CD4-positive, alpha-beta T cell (primary cell): ENCODE results near the gene ELMOD3. TPM values are rescaled to one million over a fixed set of nuclear protein-coding genes. Genes with fewer than 3 reads are reported as not detected.

Experiments
- ATAC-seq: fragments of 200-7000 bp; cut with Tn5 transposase; one replicate; pipeline ENCODE4 v1.10.0; 2022; ENCODE audit warnings: mild to moderate bottlenecking; ENCODE audit not compliant: poor library complexity
- CTCF ChIA-PET: fragments of 350-600 bp; sonication (Branson Sonifier 250); formaldehyde crosslinking; loops from one replicate; lab custom pipeline; 2021; ENCODE audit warnings: antibody characterized with exemption, inconsistent platforms; lab: Charles Lee
- POLR2A ChIA-PET: fragments of 350-600 bp; sonication (Branson Sonifier 250); formaldehyde crosslinking; loops from one replicate; lab custom pipeline; 2021; ENCODE audit warnings: antibody characterized with exemption, inconsistent platforms; lab: Charles Lee
- DNase-seq, 14 experiments: peaks; one replicate each; pipeline ENCODE4 v3.0.0-alpha.2; 2013 to 2020; ENCODE audit warnings: mixed read lengths in 2 of 14
- H3K27ac ChIP-seq, 2 donors: one replicate each; pipeline versions ENCODE4 v1.5.1 to v1.7.0; 2013; ENCODE audit warnings: low read length in 2 of 2, low read depth in 1 of 2, mild to moderate bottlenecking in 1 of 2
- H3K27me3 ChIP-seq, 2 experiments: 1 replicate in 1 of 2; 2 replicates in 1 of 2; pipeline versions ENCODE4 v1.6.1 to v1.7.0; 2013; ENCODE audit warnings: low read length in 2 of 2, control low read depth in 1 of 2, mild to moderate bottlenecking in 1 of 2, moderate library complexity in 1 of 2; ENCODE audit not compliant: insufficient read depth in 2 of 2, control insufficient read depth in 1 of 2
- H3K36me3 ChIP-seq: one replicate; pipeline ENCODE4 v1.6.1; 2013; ENCODE audit warnings: low read length, control low read depth; ENCODE audit not compliant: insufficient read depth
- H3K4me1 ChIP-seq: one replicate; pipeline ENCODE4 v1.6.1; 2013; ENCODE audit warnings: low read length, control low read depth; ENCODE audit not compliant: insufficient read depth
- H3K4me3 ChIP-seq: one replicate; pipeline ENCODE4 v1.5.1; 2013; ENCODE audit warnings: mild to moderate bottlenecking, low read length, moderate library complexity
- H3K9me3 ChIP-seq, 2 experiments: 1 replicate in 1 of 2; 2 replicates in 1 of 2; pipeline versions ENCODE4 v1.6.1 to v1.7.0; 2013; ENCODE audit warnings: low read length in 2 of 2, mild to moderate bottlenecking in 2 of 2, control low read depth in 1 of 2, moderate library complexity in 1 of 2; ENCODE audit not compliant: control insufficient read depth in 1 of 2, insufficient read depth in 1 of 2
- H3K27ac Mint-ChIP-seq: one replicate; pipeline ENCODE4 v1.8.0; 2020; ENCODE audit warnings: mixed read lengths
- H3K27me3 Mint-ChIP-seq: one replicate; pipeline ENCODE4 v1.8.0; 2021; ENCODE audit warnings: mixed read lengths
- H3K36me3 Mint-ChIP-seq: one replicate; pipeline ENCODE4 v1.8.0; 2021; ENCODE audit warnings: low read depth, mixed read lengths
- H3K4me1 Mint-ChIP-seq: one replicate; pipeline ENCODE4 v1.8.0; 2021; ENCODE audit warnings: low read depth, mixed read lengths
- H3K4me3 Mint-ChIP-seq: one replicate; pipeline ENCODE4 v1.8.0; 2020; ENCODE audit warnings: mild to moderate bottlenecking, mixed read lengths
- H3K9me3 Mint-ChIP-seq: one replicate; pipeline ENCODE4 v1.8.0; 2020; ENCODE audit warnings: mixed read lengths
- CTCF ChIP-seq: fragments of 200-600 bp; IDR thresholded peaks from one replicate; pipeline ENCODE4 v1.8.0; 2022; ENCODE audit warnings: antibody characterized with exemption, mild to moderate bottlenecking
- intact Hi-C, 2 experiments: fragments of 100-400 bp; cut with DNase I in 1 of 2; cut with micrococcal nuclease in 1 of 2; formaldehyde crosslinking; loops; one replicate each; pipeline versions ENCODE4 v1.15.1 to v1.9.0; 2023 to 2025; cut with DNase I, micrococcal nuclease
- total RNA-seq, 174 experiments: library from RNA in 2 of 174; stranded (reverse) in 2 of 174; gene quantifications; one replicate each; pipeline ENCODE4 v1.2.3 and lab custom pipeline; 2021 to 2026

Gene ELMOD3
- total RNA-seq, 2 experiments from 2014 or later: 13.5 to 15.3 TPM

GRCh38 chr2:85367180-85367579 is 12.6 kb downstream of the ELMOD3 start:
- ChIA-PET POLR2A (no interaction called here), CTCF (no interaction called here)
- Histone ChIP-seq H3K36me3 (peaks cover 45% of the 10 kb centered on the region), H3K9me3 (no peaks in the 10 kb centered on the region), H3K27ac (no peak overlapping the region), H3K4me3 (no peak overlapping the region), H3K4me1 (no peaks in the 10 kb centered on the region), H3K27me3 (no peaks in the 10 kb centered on the region)
- no peak overlapping the region for H3K27ac Mint-ChIP-seq
- no peaks in the 10 kb centered on the region for H3K4me1 Mint-ChIP-seq
- H3K36me3 Mint-ChIP-seq: peaks cover 32% of the 10 kb centered on the region
- no peaks in the 10 kb centered on the region for H3K9me3 Mint-ChIP-seq
- no peak overlapping the region for H3K4me3 Mint-ChIP-seq
- ATAC-seq (no peak), DNase-seq (no peak)
- no peak for TF ChIP-seq CTCF
- intact Hi-C loops: no loop called here
- H3K27me3 Mint-ChIP-seq: no peaks in the 10 kb centered on the region

GRCh38 chr2:85368921-85369320 is 14.4 kb downstream of the ELMOD3 start:
- TF ChIP-seq CTCF: no peak
- Histone ChIP-seq H3K4me1 (no peaks in the 10 kb centered on the region), H3K27ac (no peak overlapping the region), H3K4me3 (no peak overlapping the region), H3K9me3 (peaks cover 0 to 5% of the 10 kb centered on the region in 2 experiments), H3K27me3 (no peaks in the 10 kb centered on the region), H3K36me3 (peaks cover 29% of the 10 kb centered on the region)
- no peaks in the 10 kb centered on the region for H3K4me1 Mint-ChIP-seq
- H3K27me3 Mint-ChIP-seq: no peaks in the 10 kb centered on the region
- no peak for ATAC-seq
- intact Hi-C loops: no loop called here
- H3K27ac Mint-ChIP-seq: no peak overlapping the region
- H3K4me3 Mint-ChIP-seq: no peak overlapping the region
- H3K9me3 Mint-ChIP-seq: no peaks in the 10 kb centered on the region
- CTCF ChIA-PET: no interaction called here
- POLR2A ChIA-PET: interaction anchor here (0.9 kb wide), 1 partner anchor 173 kb away, joined by 3 read pairs; no protein-coding TSS in a partner anchor
- H3K36me3 Mint-ChIP-seq: peaks cover 26% of the 10 kb centered on the region
- no peak for DNase-seq

- CTCF ChIA-PET: no interaction called here
- peaks cover 0 to 5% of the 10 kb centered on the region in 2 experiments for H3K9me3 ChIP-seq
- no peaks in the 10 kb centered on the region for H3K4me1 ChIP-seq
- no peak for ATAC-seq
- no peak overlapping the region for H3K27ac Mint-ChIP-seq
- peaks cover 28% of the 10 kb centered on the region for H3K36me3 Mint-ChIP-seq
- POLR2A ChIA-PET: interaction anchor here (0.9 kb wide), 1 partner anchor 172 kb away, joined by 3 read pairs; no protein-coding TSS in a partner anchor
- no peaks in the 10 kb centered on the region for H3K9me3 Mint-ChIP-seq
- no peak overlapping the region for H3K4me3 Mint-ChIP-seq
- H3K36me3 ChIP-seq: peaks cover 28% of the 10 kb centered on the region
- no peaks in the 10 kb centered on the region for H3K27me3 Mint-ChIP-seq
- DNase-seq: no peak
- no peak for TF ChIP-seq CTCF
- H3K27me3 ChIP-seq: no peaks in the 10 kb centered on the region
- intact Hi-C loops: no loop called here
- H3K27ac ChIP-seq: no peak overlapping the region
- no peak overlapping the region for H3K4me3 ChIP-seq
- H3K4me1 Mint-ChIP-seq: no peaks in the 10 kb centered on the region
These were observed 14.9 kb downstream of the ELMOD3 start for GRCh38 chr2:85369500-85369899.
